NOMO-1 treated with DMSO at 0.1 percent for 48 hours (cell line): Measurements from ENCODE around the gene WEE1.
A peak's percentile ranks its signal among the peaks of the same experiment; 100 is the strongest.

ENCODE experiments used
- DNase-seq: peaks from one replicate; lab custom pipeline; 2025; ENCODE audit not compliant: unreplicated experiment; lab: John Stamatoyannopoulos, UW

Gene WEE1

DNA sequence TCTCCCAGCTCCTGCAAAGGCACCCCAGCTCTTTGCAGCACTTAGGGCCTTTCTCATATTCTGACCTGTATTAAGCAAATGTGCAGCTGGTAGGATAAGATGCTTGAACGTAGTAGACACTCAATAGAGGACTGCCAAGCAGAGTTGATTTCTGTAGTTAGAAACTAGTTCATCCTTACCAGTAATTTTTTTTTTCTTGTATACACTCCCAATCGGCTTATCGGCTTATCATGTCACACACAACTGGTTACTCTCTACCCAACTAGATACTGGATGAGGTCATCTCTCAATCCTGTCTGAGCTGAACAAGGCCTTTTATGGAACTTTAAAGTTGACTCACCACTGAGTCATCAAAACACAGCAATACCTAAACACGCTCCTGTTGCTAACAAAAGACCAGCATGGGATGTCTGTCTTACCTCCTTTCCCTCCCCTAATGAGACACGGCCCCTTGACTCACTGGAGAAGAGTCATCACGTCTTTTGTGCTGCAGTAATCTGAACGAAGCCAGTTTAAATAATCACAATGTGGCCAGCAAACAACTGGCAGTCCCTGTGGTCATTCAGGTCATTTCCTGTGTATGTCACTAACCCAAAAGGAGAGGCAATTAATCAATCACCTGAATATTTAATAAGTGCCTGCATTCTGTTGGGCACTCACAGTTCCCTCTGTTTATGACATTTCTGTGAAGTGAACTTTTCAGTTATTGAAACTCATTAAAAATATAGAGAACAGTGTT is 7.5 kb upstream of the WEE1 start:
- DNase-seq = peak; percentile 89

DNA sequence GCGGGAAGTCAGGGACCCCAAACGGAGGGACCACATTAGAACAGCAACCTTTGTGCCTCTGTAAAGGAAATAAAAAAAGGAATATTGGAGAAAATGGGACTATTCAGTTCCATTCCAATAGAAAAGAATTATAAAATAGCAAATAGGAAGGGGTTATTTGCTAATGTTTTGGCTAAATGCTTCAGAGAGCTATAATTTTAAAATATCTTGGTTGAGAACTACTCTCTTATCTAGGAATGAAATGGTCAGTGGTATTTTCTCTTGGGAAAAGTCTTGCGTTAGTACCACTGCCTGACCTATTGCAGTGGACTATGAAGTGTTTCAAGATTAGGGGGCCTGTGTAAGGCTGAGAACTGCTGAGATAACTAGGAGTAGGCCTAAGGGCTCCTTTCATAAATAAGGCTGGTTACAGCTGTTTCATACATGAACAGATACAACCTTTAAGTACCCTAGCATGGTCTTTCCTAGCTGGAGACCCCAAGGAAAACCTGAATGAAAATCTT is 6.9 kb upstream of the WEE1 start:
- no peak for DNase-seq

DNA sequence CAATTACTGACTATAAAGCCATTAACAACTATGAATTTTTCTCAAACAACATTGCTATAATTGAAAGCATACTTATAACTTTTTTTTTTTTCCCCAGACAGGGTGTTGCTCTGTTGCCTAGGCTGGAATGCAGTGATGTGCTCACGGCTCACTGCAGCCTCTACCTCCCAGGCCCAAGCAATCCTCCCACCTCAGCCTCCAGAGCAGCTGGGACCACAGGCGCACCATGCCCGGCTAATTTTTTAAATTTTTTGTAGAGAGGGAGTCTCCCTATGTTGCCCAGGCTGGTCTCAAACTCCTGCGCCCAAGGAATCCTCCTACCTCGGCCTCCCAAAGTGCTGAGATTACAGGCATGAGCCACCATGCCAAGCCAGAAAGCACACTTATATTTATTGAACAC is 6.1 kb upstream of the WEE1 start:
- DNase-seq = no peak

DNA sequence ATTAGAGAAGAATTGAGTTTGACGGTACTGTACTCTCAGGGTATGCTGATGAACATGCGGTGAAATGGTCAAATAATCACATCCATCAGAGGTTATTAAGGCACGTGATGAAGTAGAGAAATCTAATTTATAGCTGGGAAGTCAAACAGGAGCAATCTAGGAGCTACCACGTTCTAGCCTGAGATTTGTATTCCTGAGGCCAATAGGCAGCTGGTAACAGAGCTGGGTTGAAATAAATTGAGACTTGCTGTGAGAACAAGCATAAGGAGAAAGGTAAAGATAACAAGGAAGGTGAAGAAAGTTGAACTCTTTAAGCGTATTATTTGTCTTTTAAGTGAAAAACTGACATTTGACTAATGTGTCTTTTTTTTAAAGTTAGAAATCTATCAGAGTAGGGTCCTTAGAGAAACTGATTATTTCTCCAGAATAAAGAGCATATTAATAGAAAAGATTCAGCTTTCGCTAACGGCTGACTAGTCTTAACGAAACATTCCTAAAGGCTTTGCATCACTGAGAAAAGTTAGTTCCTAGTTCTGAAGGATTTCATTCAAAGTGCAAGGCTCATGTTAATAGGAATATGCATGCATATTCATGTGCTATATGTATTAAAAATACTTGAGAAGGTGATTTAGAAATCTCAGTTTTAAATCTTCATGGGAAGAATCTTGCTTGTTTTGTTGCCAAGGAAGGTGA is 5.2 kb upstream of the WEE1 start:
- DNase-seq = no peak

DNA sequence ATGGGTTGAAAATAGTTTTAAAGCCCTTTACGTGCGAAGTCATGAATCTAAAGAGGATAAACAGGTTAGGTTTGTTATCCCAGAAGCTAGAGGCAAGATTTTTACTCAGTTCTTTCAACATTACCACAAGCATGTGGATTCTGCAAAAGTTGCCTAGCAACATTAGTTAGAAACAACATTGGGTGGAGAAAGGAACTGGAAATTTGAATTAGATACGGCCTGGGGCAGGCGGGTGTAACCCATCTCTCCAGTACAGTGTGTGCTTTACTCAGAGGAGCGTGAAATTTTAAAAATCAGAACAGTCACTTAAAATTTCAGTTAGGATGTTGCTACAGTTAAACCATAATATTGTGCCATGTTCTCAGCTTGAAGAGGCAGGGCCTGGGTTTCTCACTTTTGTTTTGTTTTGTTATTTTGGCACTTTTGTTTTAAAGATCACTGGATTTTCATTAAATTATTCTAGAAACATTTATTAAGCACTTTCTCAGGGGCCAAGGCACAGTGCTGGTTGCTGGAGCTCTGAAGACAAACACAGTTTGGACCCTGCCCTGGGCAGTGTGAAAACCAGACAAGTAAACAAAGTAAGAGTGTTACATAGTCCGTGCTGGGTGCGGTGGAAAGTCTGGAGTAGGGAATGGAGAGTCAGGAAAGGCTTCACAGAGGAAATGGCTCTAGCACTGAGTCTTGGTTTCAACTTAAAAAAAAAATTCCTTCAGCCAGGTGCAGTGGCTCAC is 4.4 kb upstream of the WEE1 start:
- DNase-seq = peak; percentile 59

DNA sequence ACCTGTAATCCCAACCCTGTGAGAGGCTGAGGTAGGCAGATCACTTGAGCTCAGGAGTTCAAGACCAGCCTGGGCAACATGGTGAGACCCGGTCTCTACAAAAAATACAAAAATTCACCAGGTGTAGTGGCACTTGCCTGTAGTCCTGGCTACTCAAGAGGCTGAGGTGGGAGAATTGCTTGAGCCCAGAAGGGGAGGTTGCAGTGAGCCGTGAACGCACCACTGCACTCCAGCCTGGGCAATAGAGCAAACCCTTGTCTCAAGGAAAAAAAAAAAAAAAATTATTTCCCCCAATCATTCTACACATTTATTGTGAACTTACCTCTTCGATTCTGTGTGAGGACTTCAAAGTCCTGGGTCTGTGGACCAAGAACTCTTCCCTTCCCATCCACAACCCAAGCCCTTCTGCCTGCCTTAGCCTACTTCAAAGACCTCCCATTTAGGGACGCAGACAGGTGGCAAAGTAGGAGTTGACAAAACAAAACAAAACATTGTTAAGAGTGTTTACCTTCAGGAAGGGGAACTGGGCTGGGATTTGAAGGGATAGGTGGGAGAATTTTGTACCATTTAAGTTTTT is 3.8 kb upstream of the WEE1 start:
- DNase-seq = no peak

DNA sequence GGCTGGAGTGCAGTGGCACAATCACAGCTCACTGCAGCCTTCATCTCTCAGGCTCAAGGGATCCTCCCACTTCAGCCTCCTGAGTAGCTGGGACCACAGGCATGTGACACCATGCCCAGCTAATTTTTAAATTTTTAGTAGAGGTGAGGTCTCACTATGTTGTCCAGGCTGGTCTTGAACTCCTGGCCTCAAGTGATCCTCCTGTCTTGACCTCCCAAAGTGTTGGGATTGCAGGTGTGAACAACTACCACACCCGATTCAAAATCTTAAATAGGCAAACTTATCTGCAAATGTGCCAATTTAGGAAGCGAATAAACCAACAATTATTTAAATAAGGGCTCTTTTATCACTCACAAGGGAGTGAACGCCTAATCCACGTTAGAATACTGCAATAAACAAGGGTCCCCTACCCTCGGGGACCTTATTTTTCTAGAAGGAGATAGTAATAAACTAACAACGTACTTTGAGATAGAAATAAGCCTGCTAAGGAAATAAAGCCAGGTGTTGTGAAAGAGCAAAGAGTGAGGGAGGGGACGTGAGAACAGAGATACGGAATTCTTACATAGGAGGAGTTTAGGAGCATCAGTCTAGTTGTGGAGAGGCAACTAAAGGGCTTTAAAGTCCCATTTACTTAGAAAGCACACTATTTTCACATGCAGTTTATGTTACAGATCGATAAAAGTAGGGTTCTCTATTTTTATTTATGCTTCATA is 3.0 kb upstream of the WEE1 start:
- no peak for DNase-seq

DNA sequence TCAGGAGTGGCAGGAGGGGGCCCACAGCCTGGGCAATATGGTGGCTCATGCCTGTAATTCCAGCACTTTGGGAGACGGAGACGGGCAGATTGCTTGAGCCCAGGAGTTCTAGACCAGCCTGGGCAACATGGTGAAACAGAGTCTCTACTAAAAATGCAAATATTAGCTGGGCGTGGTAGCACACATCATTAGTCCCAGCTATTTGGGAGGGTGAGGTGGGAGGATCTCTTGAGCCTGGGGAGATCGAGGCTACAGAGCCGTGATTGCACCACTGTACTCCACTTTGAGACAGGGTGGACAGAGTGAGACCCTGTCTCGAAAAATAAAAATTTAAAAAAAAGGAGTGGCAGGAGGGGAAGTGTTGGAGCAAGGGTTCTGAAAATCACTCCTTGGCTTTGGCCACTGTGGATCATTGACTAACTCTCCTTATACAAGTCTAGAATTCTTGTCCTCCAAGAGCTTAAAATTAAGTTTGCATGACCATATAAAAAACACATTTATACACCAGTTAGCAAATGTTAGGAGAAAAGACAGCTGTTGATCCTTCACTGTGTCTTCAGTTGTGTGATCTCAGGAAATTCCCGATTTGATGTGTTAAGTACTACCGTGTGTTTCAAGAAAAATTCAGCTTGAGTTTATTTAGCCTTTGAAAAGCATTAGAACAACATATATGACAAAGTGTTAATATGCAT is 2.3 kb upstream of the WEE1 start:
- no peak for DNase-seq

DNA sequence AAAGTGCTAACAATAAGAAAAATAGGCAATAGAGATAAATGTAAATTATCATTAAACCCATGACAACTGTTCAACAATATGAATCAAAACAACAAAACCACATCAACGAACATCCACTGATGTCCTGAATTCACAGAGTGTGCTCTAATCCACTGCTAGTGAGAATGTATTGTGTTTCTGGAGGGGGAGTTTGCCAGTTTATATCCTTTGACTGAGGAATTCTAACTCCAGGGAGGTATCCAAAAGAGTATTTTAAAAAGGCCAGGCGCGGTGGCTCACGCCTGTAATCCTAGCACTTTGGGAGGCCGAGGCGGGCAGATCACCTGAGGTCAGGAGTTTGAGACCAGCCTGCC is 1.7 kb upstream of the WEE1 start:
- DNase-seq = no peak

DNA sequence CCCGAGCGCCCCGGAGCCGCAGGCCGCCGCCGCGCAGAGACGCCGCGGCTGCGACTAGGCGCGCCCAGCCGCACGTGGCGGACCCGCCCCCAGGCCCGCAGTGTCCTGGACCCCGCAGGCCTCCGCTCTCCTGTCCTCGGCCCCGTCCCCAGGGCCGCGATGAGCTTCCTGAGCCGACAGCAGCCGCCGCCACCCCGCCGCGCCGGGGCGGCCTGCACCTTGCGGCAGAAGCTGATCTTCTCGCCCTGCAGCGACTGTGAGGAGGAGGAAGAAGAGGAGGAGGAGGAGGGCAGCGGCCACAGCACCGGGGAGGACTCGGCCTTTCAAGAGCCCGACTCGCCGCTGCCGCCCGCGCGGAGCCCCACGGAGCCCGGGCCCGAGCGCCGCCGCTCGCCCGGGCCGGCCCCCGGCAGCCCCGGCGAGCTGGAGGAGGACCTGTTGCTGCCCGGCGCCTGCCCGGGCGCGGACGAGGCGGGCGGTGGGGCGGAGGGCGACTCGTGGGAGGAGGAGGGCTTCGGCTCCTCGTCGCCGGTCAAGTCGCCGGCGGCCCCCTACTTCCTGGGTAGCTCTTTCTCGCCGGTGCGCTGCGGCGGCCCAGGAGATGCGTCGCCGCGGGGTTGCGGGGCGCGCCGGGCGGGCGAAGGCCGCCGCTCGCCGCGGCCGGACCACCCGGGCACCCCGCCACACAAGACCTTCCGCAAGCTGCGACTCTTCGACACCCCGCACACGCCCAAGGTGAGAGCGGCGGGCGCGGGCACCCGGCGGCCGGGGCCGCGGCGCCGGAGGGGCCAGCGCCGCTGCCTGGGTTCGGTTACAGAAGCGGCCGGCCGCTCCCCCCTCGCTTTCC is 528 bp downstream of the WEE1 start:
- DNase-seq = no peak

DNA sequence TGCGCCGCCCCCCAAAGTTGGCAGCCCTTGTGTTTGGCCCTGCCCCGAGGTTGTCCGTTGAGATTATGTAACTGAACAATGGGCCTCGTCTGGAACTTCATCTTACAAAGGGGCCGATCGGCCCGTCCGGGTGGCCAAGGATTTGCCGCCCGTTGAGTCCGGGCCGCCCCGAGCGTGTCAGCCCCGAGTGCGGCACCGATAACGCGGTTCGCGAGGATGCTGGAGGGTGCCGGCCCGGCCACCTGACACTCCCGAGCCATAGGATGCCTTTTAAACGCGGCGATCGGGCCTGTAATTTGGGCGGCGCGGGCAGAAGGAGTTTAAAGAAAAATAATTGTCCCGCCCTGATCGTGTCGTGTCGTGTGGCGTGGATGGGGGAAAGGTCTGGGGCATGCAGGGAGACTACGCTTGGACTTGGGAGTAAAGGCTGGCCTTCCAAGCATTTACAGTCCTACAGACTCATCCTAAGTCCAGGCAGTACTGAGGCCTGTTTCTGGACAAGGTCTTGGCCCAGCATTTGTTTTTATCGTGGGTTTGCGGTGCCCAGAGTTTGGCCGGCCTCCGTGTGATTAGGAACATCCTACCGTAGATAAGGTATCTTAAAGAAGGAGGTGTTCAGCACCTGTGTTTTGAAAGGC is 1.3 kb downstream of the WEE1 start:
- peak; percentile 13 for DNase-seq

DNA sequence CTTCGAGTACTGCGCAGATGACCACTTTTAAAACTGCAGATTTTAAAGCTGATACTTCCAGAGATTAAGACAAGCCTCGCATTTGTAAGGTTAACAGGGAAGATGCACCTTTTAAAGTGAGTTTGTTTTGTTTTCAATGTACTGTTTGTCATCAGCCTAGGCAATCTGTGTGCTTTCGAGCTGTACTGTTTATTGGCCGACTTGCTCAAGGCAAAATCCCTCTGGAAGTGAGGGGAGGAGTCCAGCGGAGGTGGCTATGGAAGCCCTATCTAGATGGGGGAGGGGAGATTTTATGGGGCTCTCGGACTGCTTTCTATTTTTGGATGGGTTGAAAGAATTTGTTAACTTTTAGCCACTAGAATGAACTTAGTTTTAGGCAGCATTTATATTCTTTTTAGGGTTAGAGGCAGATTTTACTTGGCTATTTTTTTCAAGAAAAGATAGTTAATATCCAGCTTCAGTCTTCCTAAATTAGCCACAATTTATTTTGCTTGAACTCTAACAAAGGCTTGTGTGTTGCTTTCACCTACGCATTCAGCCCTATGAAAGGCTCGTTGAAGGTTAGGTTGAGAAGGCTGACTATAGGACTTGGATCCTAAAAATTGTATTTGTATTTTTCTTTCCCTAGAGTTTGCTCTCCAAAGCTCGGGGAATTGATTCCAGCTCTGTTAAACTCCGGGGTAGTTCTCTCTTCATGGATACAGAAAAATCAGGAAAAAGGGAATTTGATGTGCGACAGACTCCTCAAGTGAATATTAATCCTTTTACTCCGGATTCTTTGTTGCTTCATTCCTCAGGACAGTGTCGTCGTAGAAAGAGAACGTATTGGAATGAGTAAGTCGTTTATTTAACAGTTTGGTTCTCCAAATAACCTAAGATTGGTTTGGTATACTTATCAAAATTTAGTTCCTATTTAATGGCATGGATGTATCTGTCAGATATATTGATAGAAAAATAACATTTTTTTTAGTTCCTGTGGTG is 2.1 kb downstream of the WEE1 start:
- peak; percentile 35 for DNase-seq

DNA sequence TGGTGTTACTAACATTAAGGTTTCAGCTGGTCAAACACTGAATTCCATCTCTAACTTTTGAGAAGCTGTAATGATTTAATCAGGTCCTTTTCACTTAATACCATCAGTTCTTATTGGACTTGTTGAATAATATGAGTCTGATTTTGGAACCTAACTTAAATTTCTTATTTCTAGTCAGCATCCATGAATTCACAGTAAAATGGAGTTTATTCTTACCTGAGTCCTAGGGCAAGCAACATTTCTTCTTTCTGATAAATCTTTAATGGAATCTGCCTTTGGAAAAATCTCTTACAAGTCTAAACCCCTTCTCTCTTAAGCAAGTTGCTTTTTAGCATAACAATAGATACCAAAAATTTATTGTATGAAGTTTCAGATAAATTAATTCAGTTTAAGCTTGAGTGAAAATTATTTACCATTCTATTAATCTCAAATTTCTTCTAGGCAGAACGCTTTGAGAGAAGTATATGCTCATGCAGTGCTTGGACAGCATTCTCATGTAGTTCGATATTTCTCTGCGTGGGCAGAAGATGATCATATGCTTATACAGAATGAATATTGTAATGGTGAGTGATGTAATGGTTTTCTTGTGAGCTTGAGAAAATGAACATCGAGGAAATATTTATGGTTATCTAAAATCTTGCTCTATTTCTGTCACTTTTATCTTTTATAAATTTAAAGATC is 3.4 kb downstream of the WEE1 start:
- no peak for DNase-seq

DNA sequence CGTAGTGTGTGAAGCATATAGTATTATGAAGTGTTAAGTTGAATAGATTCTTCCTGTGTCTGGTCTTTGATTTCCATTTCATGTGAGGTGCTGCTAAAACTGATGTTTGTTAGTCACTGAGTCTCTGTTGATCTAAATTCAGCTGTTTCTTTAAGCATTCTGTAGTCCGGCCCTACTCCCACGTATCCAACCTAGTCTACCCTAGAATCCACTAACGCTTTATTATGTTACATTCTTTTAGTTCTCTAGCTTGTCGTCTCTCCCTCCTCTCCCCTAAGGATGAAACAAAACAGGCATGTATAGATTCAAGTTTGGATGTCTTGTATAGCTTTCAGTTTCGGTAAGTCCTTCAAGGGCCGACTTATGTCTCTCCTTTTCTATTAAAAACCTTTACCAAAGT is 4.1 kb downstream of the WEE1 start:
- DNase-seq = no peak

DNA sequence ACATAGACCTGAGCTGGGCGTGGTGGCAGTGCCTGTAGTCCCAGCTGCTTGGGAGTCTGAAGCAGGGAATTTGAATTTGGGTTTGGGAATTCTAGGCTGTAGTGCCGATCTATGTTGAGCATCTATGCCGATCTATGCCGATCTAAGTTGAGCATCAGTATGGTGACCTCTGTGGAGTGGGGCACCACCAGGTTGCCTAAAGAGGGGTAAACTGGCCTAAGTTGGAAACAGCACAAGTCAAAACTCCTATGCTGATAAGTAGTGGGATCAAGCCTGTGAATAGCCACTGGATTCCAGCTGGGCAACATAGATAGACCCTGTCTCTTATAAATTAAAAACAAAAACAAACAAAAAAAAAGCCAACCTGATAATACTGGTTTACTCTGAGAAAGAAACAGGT is 7.4 kb downstream of the WEE1 start:
- no peak for DNase-seq

DNA sequence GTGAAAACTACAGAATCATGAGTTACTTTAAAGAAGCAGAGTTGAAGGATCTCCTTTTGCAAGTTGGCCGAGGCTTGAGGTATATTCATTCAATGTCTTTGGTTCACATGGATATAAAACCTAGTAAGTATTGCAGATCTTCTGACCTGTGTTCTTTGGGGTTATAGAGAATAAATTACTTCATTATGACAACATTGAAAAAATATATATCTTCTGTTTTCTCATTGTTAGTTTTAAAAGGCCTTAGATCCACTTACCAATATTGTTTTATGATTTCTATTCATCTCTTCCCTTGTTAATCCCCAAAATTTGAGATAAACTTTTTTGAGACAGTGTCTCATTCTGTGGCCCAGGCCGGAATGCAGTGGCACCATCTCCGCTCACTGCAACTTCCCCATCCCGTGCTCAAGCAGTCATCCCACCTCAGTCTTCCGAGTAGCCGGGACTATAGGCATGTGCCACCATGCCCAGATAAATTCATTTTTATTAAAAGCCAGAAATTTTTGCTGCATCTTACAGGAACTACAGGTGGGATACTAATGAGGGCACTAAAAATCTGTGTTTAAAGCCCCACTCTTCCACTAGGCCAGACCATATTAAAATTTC is 8.2 kb downstream of the WEE1 start:
- no peak for DNase-seq

DNA sequence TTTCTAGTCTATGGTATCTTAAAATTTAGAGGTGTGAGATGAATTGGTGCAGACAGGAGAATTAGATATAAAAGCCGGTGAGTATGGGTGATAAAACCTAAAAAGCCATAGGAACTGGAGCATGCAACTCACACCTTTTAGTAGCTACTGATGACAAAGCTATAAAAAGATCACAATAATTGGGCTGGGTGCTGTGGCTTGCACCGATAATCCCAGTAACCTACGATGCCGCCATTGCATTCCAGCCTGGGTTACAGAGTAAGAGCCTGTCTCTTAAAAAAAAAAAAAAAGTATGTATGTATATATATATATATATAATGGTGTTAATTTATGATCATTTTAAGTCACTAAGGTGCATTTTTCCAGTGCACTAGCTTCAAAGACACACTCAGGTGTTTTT is 17.2 kb downstream of the WEE1 start:
- no peak for DNase-seq
